Stimulated activated CD8-positive, alpha-beta memory T cell treated with anti-CD3 and anti-CD28 coated beads, Interleukin-4, amount 100 ng/mL, for 4 hours (primary cell): Measurements from ENCODE around the gene FKBP5.
"Not testable (repeated sequence)": the region's sequence is repeated elsewhere in the genome, so short reads cannot be mapped to it uniquely, and the experiment has no call there.

Experiments used
- DNase-seq, 2 donors: peaks; one replicate each; pipeline ENCODE4 v3.0.0-alpha.2; 2020; ENCODE audit warnings: low read depth in 2 of 2, low spot score in 1 of 2

Gene FKBP5

GRCh38 chr6:35550437-35550836 lies 138.3 kb downstream of the FKBP5 start:
- no peak for DNase-seq

GRCh38 chr6:35547676-35548075 lies 141.0 kb downstream of the FKBP5 start:
- DNase-seq, result no peak

- DNase-seq, result no peak
Measured at GRCh38 chr6:35544769-35545361, 143.8 kb downstream of the FKBP5 start.

GRCh38 chr6:35543459-35544193 lies 145.1 kb downstream of the FKBP5 start:
- no peak for DNase-seq

GRCh38 chr6:35541836-35542235 lies 146.9 kb downstream of the FKBP5 start:
- no peak for DNase-seq

- DNase-seq, result no peak
Measured at GRCh38 chr6:35539223-35539622, 149.5 kb downstream of the FKBP5 start.

- DNase-seq, result not testable (repeated sequence)
Measured at GRCh38 chr6:35535847-35536246, 152.9 kb downstream of the FKBP5 start.

- no peak for DNase-seq
Measured at GRCh38 chr6:35534407-35535170, 154.1 kb downstream of the FKBP5 start.

- no peak for DNase-seq
Measured at GRCh38 chr6:35533981-35534380, 154.7 kb downstream of the FKBP5 start.

- DNase-seq, result no peak
Measured at GRCh38 chr6:35532126-35532525, 156.6 kb downstream of the FKBP5 start.

- DNase-seq, result no peak
Measured at GRCh38 chr6:35524380-35525020, 164.2 kb downstream of the FKBP5 start.
